Measurements from ENCODE around the gene MX2. TPM values are rescaled to one million over a fixed set of nuclear protein-coding genes. Genes with fewer than 3 reads are reported as not detected.

Gene MX2
- total RNA-seq, 4 donors from 2014 or later = 13.7 to 39.6 (median 16.3) TPM

- H3K27me3 ChIP-seq = no peaks in the 10 kb centered on the region
- no peak overlapping the region for H3K27ac ChIP-seq
- H3K4me3 ChIP-seq = no peak overlapping the region
- peaks cover 0 to 27% (median 6%) of the 10 kb centered on the region in 4 donors for H3K4me1 ChIP-seq
- DNase-seq = no peak
- no peaks in the 10 kb centered on the region for H3K9me3 ChIP-seq
- H3K36me3 ChIP-seq = peaks cover 0 to 37% (median 0%) of the 10 kb centered on the region in 3 donors
- TF ChIP-seq POLR2A (IDR thresholded peaks at IDR 0.05) = no peak
Observed at GRCh38 chr21:41428847-41429246, 67.0 kb downstream of the MX2 start.

- peaks cover 0 to 27% (median 6%) of the 10 kb centered on the region in 4 donors for H3K4me1 ChIP-seq
- no peak for TF ChIP-seq CTCF (IDR thresholded peaks at IDR 0.05)
- TF ChIP-seq POLR2A (IDR thresholded peaks at IDR 0.05) = no peak
- DNase-seq = no peak
- H3K36me3 ChIP-seq = peaks cover 0 to 42% (median 0%) of the 10 kb centered on the region in 3 donors
- H3K4me3 ChIP-seq = no peak overlapping the region
- no peak overlapping the region for H3K27ac ChIP-seq
- no peaks in the 10 kb centered on the region for H3K27me3 ChIP-seq
- H3K9me3 ChIP-seq = no peaks in the 10 kb centered on the region
Observed at GRCh38 chr21:41429305-41429704, 67.5 kb downstream of the MX2 start.

GRCh38 chr21:41429925-41430491 is 68.2 kb downstream of the MX2 start:
- peaks cover 0 to 27% (median 6%) of the 10 kb centered on the region in 4 donors for H3K4me1 ChIP-seq
- DNase-seq = no peak
- H3K27me3 ChIP-seq = no peaks in the 10 kb centered on the region
- H3K4me3 ChIP-seq = no peak overlapping the region
- H3K9me3 ChIP-seq = no peaks in the 10 kb centered on the region
- H3K27ac ChIP-seq = no peak overlapping the region
- TF ChIP-seq POLR2A (IDR thresholded peaks at IDR 0.05) = no peak
- TF ChIP-seq CTCF (IDR thresholded peaks at IDR 0.05) = no peak
- H3K36me3 ChIP-seq = peaks cover 0 to 49% (median 0%) of the 10 kb centered on the region in 3 donors

- no peaks in the 10 kb centered on the region for H3K9me3 ChIP-seq
- no peak overlapping the region for H3K4me3 ChIP-seq
- DNase-seq = peak in 2 of 3 donors; percentile 85 to 87
- peaks cover 0 to 21% (median 6%) of the 10 kb centered on the region in 4 donors for H3K4me1 ChIP-seq
- H3K27me3 ChIP-seq = no peaks in the 10 kb centered on the region
- TF ChIP-seq CTCF (IDR thresholded peaks at IDR 0.05) = no peak
- no peak for TF ChIP-seq POLR2A (IDR thresholded peaks at IDR 0.05)
- H3K36me3 ChIP-seq = peaks cover 0 to 68% (median 0%) of the 10 kb centered on the region in 3 donors
- H3K27ac ChIP-seq = peak overlapping the region in 3 of 4 donors; percentile 37 to 90 (median 80)
Observed at GRCh38 chr21:41431788-41432548, 70.1 kb downstream of the MX2 start.

- no peaks in the 10 kb centered on the region for H3K27me3 ChIP-seq
- H3K4me3 ChIP-seq = no peak overlapping the region
- TF ChIP-seq CTCF (IDR thresholded peaks at IDR 0.05) (peak in 1 of 6 experiments; percentile 1), POLR2A (IDR thresholded peaks at IDR 0.05) (no peak)
- H3K36me3 ChIP-seq = peaks cover 0 to 76% (median 0%) of the 10 kb centered on the region in 3 donors
- no peak for DNase-seq
- peak overlapping the region in 3 of 4 donors; percentile 37 to 90 (median 80) for H3K27ac ChIP-seq
- H3K9me3 ChIP-seq = no peaks in the 10 kb centered on the region
- peaks cover 0 to 18% (median 5%) of the 10 kb centered on the region in 4 donors for H3K4me1 ChIP-seq
Observed at GRCh38 chr21:41432562-41433460, 71.0 kb downstream of the MX2 start.

Data from Peyer's patch (tissue), 4 donors.